GM10248 (cell line): ENCODE measurements around the gene DMBX1.

Experiments
- CTCF ChIA-PET: fragments of 300-600 bp; sonication (Branson Sonifier 250); formaldehyde crosslinking; extraction: SDS; loops from one replicate; lab custom pipeline; 2021; ENCODE audit warnings: antibody characterized with exemption; lab: Yijun Ruan, JAX
- POLR2A ChIA-PET: fragments of 350-650 bp; sonication (Branson Sonifier 250); formaldehyde crosslinking; extraction: SDS; loops from one replicate; lab custom pipeline; 2020; ENCODE audit warnings: antibody characterized with exemption; lab: Yijun Ruan, JAX
- DNase-seq: peaks from one replicate; pipeline ENCODE4 v3.0.0; 2012; ENCODE audit errors: extremely low spot score
- TF ChIP-seq, protein P1 (sequence below): IDR thresholded peaks from 2 replicates; pipeline ENCODE4 v1.5.1; 2012; ENCODE audit warnings: mild to moderate bottlenecking, low read depth; ENCODE audit errors: extremely low read depth, missing control alignments, control extremely low read depth

The DMBX1 gene

DNA sequence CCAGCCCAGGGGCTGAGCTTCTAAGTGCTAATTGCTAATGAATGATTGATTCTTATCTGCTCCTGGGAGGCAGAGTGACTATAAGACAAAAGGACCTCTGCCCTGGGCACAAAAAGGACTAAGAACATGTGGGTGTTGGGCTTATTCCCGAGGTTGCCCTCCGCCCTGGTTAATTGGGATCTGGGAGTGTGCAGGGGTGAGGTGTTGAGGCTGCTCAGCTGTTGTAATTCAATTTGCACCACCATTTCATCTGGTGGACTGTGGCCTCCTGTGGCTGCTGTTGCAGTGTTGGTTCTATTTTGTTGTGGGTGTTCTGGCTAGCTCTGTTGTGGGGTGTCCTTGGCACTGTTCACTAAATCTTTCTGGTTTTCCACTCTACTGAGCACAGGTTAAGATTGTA lies 48.5 kb downstream of the DMBX1 start:
- CTCF ChIA-PET = interaction anchor here (1.2 to 16.4 kb wide), 5 partner anchors 10 to 96 kb away, joined by 3 to 169 read pairs (median 3); no protein-coding TSS in a partner anchor
- POLR2A ChIA-PET = no interaction called here
- TF ChIP-seq, protein P1, sequence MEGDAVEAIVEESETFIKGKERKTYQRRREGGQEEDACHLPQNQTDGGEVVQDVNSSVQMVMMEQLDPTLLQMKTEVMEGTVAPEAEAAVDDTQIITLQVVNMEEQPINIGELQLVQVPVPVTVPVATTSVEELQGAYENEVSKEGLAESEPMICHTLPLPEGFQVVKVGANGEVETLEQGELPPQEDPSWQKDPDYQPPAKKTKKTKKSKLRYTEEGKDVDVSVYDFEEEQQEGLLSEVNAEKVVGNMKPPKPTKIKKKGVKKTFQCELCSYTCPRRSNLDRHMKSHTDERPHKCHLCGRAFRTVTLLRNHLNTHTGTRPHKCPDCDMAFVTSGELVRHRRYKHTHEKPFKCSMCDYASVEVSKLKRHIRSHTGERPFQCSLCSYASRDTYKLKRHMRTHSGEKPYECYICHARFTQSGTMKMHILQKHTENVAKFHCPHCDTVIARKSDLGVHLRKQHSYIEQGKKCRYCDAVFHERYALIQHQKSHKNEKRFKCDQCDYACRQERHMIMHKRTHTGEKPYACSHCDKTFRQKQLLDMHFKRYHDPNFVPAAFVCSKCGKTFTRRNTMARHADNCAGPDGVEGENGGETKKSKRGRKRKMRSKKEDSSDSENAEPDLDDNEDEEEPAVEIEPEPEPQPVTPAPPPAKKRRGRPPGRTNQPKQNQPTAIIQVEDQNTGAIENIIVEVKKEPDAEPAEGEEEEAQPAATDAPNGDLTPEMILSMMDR = no peak
- DNase-seq = no peak
